ENCODE data around the gene ITGA2.

DNA sequence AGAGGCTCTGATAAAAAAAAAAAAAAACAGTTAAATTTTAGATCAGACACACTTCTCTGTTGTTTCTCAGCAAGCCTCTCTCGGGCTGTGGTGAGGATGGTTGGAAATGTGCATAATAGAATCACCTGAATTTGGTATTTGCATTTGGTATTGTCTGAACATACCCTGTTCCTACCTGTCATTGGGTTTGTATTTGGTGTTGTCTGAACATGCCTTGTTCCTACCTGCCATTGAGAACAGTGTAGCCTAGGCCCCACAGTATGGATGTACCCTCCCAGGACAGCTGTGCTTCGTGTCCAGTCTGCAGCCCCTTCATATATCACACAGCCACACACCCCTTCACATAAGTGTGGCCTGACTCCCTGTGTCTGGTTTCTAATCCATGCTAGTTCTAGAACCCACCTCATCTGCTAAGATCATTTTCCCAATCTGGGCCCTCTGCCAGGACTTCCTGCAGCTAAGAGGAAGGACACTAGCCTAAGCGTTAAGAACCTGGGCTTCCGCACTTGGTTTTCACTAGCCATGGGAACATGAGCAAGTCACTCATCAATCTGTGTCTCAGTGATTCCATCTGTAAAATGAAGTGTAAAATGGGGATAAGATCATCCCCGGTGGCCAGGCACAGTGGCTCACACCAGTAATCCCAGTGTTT lies 49.2 kb downstream of the ITGA2 start:
- TF ChIP-seq POLR2A (IDR thresholded peaks at IDR 0.05; ENCODE audit: low read depth, low read length) (no peak), TAF1 (IDR thresholded peaks at IDR 0.05; ENCODE audit: borderline replicate concordance, low read depth, low read length) (no peak)
